ENCODE measurements around the gene SART1. TPM values are rescaled to one million over a fixed set of nuclear protein-coding genes. Genes with fewer than 3 reads are reported as not detected.

SART1 gene
- total and polyA plus RNA-seq, 12 donors, result 16.9 to 351 (median 31.6) TPM

DNA sequence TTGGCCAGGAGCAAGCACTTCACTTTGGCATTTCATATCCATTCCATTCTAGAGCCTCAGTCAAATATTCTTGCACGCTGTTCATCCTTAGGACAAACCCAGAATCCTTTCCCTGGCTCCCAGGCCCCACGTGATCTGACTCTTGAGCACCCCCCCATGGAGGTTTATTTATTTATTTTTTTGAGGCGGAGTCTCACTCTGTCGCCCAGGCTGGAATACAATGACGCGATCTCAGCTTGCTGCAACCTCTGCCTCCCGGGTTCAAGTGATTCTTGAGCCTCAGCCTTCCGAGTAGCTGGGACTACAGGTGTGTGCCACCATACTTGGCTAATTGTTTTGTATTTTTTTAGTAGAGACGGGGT lies 29.0 kb upstream of the SART1 start:
- intact Hi-C loops (cut with DNase I), result no loop called here
- no peak overlapping the region for H3K27ac ChIP-seq
- H3K4me3 ChIP-seq, result no peak overlapping the region
- no peaks in the 10 kb centered on the region for H3K36me3 ChIP-seq (replicated peaks in 1 of 2)
- H3K9me3 ChIP-seq (replicated peaks in 1 of 3), result no peaks in the 10 kb centered on the region
- DNase-seq, result no peak
- no peaks in the 10 kb centered on the region for H3K4me1 ChIP-seq (replicated peaks in 1 of 2)
- H3K27me3 ChIP-seq, result no peaks in the 10 kb centered on the region
- 37 to 48% (median 43%) methylated on average over 9 of the region's 9 CpGs for WGBS, 4 donors
- TF ChIP-seq, protein P1, sequence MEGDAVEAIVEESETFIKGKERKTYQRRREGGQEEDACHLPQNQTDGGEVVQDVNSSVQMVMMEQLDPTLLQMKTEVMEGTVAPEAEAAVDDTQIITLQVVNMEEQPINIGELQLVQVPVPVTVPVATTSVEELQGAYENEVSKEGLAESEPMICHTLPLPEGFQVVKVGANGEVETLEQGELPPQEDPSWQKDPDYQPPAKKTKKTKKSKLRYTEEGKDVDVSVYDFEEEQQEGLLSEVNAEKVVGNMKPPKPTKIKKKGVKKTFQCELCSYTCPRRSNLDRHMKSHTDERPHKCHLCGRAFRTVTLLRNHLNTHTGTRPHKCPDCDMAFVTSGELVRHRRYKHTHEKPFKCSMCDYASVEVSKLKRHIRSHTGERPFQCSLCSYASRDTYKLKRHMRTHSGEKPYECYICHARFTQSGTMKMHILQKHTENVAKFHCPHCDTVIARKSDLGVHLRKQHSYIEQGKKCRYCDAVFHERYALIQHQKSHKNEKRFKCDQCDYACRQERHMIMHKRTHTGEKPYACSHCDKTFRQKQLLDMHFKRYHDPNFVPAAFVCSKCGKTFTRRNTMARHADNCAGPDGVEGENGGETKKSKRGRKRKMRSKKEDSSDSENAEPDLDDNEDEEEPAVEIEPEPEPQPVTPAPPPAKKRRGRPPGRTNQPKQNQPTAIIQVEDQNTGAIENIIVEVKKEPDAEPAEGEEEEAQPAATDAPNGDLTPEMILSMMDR (IDR thresholded peaks at IDR 0.05), result no peak
- TF ChIP-seq POLR2A (IDR thresholded peaks at IDR 0.05), result no peak

DNA sequence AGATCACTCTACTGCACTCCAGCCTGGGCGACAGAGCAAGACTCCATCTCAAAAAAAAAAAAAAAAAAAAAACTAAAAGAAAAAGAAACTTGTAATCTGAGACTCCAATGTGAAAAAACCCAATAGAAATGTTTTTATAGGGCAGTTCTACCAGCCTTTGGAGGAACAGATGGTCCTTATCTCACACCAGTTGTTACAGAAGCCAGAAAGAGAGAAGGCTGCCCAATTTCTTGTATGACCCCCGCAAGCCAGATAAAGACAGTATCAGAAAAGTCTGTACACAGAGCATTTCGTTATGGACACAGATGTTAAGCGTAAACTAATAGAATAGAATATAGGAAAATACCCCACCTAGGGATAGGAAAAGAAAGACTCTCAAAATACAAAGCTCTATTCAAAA lies 27.5 kb upstream of the SART1 start:
- intact Hi-C loops (cut with DNase I), result no loop called here
- no peak overlapping the region for H3K27ac ChIP-seq
- no peak overlapping the region for H3K4me3 ChIP-seq
- H3K27me3 ChIP-seq, result no peaks in the 10 kb centered on the region
- TF ChIP-seq, protein P1 (IDR thresholded peaks at IDR 0.05), result no peak
- TF ChIP-seq POLR2A (IDR thresholded peaks at IDR 0.05), result no peak
- 59 to 67% (median 62%) methylated on average over 4 of the region's 4 CpGs for WGBS, 4 donors
- H3K4me1 ChIP-seq (replicated peaks in 1 of 2), result no peaks in the 10 kb centered on the region
- DNase-seq, result no peak
- H3K36me3 ChIP-seq (replicated peaks in 1 of 2), result no peaks in the 10 kb centered on the region
- H3K9me3 ChIP-seq (replicated peaks in 1 of 3), result no peaks in the 10 kb centered on the region

DNA sequence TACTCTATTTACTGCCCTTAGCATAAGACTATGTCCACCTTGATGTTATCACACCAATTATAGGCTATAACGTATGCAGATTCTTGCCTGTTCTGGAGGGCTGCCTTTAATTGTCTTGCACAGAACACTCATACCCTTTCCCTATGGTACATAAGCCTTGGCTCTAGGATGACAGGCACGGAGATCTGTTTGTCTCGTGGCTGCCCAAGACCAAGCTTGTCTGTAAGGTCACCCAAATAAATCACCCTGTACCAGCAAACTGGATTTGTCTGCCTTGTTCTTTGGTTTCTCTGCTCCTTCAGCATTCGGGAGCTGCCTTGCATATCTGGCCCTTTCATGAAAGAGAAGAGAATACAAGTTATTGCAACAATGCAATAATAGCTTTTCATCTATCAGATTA lies 23.8 kb upstream of the SART1 start:
- WGBS, 4 donors, result 25 to 39% (median 31%) methylated on average over 4 of the region's 4 CpGs
- Histone ChIP-seq H3K4me1 (replicated peaks in 1 of 2) (no peaks in the 10 kb centered on the region), H3K9me3 (replicated peaks in 1 of 3) (no peaks in the 10 kb centered on the region), H3K27ac (no peak overlapping the region), H3K4me3 (no peak overlapping the region), H3K36me3 (replicated peaks in 1 of 2) (no peaks in the 10 kb centered on the region), H3K27me3 (no peaks in the 10 kb centered on the region)
- no peak for DNase-seq
- intact Hi-C loops (cut with DNase I), result no loop called here
- no peak for TF ChIP-seq POLR2A (IDR thresholded peaks at IDR 0.05)
- TF ChIP-seq, protein P1 (IDR thresholded peaks at IDR 0.05), result no peak

DNA sequence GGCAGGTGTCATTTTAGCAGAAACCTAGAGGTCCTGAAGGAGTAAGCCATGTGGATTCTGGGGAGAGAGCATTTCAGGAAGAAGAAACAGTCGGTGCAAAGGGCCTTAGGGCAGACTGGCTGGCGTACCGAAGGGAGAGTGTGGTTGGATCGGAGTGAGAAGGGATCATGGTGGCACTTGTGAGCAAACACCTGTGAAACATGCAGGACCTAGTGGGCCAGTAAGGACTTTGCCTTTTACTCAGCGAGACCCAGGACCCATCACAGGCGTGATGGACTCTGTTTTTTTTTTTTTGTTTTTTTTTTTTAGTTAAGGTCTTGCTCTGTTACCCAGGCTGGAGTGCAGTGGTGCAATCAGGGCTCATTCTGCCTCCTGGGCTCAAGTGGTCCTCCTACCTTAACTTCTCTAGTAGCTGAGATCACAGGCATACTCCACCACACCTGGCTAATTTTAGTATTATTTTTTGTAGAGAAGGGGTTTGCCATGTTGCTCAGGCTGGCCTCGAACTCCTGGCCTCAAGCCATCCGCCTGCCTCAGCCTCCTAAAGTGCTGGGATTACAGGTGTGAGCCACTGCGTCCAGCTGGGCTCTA lies 19.7 kb upstream of the SART1 start:
- Histone ChIP-seq H3K4me3 (no peak overlapping the region), H3K9me3 (replicated peaks in 1 of 3) (no peaks in the 10 kb centered on the region), H3K36me3 (replicated peaks in 1 of 2) (no peaks in the 10 kb centered on the region), H3K4me1 (replicated peaks in 1 of 2) (no peaks in the 10 kb centered on the region), H3K27ac (peak overlapping the region in 2 of 5 donors; percentile 40 to 81), H3K27me3 (no peaks in the 10 kb centered on the region)
- no peak for DNase-seq
- WGBS, 4 donors, result 71 to 78% (median 75%) methylated on average over 9 of the region's 9 CpGs
- intact Hi-C loops (cut with DNase I), result no loop called here
- TF ChIP-seq, protein P1 (IDR thresholded peaks at IDR 0.05), result no peak
- no peak for TF ChIP-seq POLR2A (IDR thresholded peaks at IDR 0.05)

Data from adrenal gland (tissue), 12 donors.